Panc1 (cell line): ENCODE measurements around the gene SNX15.

Experiments used
- TF ChIP-seq, protein P1 (sequence below), 2 experiments: IDR thresholded peaks; 2 replicates each; pipeline ENCODE4 v1.6.1; 2011 to 2012; ENCODE audit warnings: low read depth in 2 of 2, control low read depth in 1 of 2, low read length in 1 of 2, mild to moderate bottlenecking in 1 of 2, moderate library complexity in 1 of 2; ENCODE audit not compliant: insufficient read depth in 1 of 2
- TF ChIP-seq, protein P2 (sequence below): fragments of 450-650 bp; IDR thresholded peaks from 2 replicates; pipeline ENCODE4 v1.5.1; 2017; ENCODE audit warnings: mild to moderate bottlenecking

DNA sequence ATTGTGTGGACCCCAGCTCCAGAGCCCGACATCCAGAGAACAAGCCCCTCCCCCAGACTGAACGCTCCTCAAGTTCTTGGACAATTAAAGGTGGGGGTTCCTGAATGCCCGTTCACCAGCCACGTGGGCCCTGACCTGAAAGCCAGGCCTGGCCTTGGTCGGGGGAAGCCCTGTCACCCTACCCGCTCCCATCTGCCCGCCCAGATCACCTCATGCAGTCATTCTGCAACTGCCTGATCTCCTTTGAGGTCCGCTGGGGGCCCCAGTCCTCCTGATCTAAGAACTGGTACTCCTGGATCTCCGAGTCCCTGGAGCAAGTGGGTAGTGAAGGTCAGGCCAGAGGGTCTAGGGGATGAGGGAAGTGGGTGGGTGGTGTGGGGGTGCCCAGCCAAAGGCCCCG lies 40.2 kb downstream of the SNX15 start:
- TF ChIP-seq, protein P1, sequence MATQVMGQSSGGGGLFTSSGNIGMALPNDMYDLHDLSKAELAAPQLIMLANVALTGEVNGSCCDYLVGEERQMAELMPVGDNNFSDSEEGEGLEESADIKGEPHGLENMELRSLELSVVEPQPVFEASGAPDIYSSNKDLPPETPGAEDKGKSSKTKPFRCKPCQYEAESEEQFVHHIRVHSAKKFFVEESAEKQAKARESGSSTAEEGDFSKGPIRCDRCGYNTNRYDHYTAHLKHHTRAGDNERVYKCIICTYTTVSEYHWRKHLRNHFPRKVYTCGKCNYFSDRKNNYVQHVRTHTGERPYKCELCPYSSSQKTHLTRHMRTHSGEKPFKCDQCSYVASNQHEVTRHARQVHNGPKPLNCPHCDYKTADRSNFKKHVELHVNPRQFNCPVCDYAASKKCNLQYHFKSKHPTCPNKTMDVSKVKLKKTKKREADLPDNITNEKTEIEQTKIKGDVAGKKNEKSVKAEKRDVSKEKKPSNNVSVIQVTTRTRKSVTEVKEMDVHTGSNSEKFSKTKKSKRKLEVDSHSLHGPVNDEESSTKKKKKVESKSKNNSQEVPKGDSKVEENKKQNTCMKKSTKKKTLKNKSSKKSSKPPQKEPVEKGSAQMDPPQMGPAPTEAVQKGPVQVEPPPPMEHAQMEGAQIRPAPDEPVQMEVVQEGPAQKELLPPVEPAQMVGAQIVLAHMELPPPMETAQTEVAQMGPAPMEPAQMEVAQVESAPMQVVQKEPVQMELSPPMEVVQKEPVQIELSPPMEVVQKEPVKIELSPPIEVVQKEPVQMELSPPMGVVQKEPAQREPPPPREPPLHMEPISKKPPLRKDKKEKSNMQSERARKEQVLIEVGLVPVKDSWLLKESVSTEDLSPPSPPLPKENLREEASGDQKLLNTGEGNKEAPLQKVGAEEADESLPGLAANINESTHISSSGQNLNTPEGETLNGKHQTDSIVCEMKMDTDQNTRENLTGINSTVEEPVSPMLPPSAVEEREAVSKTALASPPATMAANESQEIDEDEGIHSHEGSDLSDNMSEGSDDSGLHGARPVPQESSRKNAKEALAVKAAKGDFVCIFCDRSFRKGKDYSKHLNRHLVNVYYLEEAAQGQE (IDR thresholded peaks at IDR 0.05; ENCODE audit: insufficient read depth in 1 of 2, low read depth in 2 of 2, low read length in 1 of 2), result no peak
- TF ChIP-seq, protein P2, sequence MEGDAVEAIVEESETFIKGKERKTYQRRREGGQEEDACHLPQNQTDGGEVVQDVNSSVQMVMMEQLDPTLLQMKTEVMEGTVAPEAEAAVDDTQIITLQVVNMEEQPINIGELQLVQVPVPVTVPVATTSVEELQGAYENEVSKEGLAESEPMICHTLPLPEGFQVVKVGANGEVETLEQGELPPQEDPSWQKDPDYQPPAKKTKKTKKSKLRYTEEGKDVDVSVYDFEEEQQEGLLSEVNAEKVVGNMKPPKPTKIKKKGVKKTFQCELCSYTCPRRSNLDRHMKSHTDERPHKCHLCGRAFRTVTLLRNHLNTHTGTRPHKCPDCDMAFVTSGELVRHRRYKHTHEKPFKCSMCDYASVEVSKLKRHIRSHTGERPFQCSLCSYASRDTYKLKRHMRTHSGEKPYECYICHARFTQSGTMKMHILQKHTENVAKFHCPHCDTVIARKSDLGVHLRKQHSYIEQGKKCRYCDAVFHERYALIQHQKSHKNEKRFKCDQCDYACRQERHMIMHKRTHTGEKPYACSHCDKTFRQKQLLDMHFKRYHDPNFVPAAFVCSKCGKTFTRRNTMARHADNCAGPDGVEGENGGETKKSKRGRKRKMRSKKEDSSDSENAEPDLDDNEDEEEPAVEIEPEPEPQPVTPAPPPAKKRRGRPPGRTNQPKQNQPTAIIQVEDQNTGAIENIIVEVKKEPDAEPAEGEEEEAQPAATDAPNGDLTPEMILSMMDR, result no peak
